Measurements from ENCODE around the gene TREM2. TPM values are rescaled to one million over a fixed set of nuclear protein-coding genes. Genes with fewer than 3 reads are reported as not detected.
"Not testable (repeated sequence)": the region's sequence is repeated elsewhere in the genome, so short reads cannot be mapped to it uniquely, and the experiment has no call there.

TREM2 gene
- total RNA-seq, 1 donor from 2014 or later, result 11.6 TPM

- no peak for DNase-seq (ENCODE audit: low spot score)
Observed at GRCh38 chr6:41155132-41155805, 7.6 kb downstream of the TREM2 start.

DNA sequence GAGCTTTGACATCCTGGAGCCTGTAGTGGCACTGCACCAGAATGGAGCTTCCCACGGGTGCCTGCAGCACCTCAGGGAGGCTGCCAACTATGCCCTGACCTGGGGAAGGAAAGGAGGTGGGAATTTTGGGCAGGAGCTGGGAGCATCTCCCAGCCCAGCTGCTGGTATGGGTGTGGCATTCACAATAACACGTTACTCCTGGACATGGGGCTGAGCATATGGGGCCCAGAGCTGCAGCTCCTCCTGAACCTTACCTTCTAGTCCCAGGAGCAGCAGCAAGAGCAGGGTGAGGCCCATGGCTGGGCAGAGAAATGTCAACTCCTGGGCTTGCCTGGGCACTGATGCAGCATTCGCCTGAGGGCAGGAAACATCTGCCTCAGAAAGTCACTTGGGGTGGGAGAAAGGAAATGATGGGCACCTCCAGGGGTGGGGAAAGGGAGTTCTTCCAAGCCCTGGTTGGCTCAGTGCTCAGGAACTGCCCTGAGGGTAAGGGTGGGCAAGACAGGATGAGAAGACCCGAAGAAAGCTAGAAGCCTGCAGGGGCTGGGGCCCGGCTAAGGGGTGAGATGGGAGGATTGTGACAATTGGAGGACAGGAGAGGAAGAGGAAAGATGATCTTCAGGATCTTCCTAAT, 8.8 kb downstream of the TREM2 start, which contains the start of gene TREML1:
TSS of gene TREML1 (minus strand) at position 356 of the 634 bp plus-strand sequence. CDS start at position 297, 59 bp downstream.
- no peak for DNase-seq (ENCODE audit: low spot score)

DNA sequence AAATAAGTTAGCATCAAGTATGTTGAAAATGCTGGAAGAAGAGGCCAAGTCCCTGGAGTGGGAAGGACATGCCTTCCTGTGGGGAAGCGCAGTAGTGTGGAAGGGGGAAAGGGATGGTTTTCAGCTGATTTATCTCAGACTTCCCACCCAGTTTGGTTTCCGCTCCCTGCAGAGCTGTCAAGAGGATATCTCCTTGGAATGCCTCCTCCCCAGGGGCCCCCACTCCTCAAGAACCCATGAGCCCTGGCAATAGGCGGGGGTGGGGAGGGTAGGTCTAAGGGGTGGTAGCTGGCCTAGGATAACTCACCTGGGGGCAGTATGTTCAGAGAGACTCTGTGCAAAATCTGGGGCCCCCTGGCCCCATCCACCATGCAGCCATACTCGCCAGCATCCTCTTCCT, 9.5 kb downstream of the TREM2 start:
- no peak for DNase-seq (ENCODE audit: low spot score)

GRCh38 chr6:41150671-41151070, 12.2 kb downstream of the TREM2 start:
- DNase-seq (ENCODE audit: low spot score), result no peak

DNA sequence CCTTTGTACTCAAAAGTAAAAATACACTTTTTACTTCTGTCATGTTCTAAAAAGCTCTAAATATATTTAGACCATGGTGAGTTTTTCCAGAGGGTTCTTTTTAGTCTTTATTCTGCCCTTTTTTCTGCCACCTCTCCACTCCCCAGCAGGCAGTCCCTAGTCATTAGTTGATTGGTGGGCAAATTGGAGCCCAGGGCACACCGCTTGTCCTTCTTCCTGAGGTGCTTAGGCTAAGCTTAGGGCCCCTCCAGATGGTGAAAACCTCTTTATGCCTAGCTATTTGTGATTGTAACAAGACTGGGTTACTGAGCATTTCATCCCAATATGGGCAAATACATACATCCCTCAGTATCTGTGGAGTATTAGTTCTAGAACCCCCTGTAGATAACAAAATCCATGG, 15.0 kb downstream of the TREM2 start:
- no peak for DNase-seq (ENCODE audit: low spot score)

DNA sequence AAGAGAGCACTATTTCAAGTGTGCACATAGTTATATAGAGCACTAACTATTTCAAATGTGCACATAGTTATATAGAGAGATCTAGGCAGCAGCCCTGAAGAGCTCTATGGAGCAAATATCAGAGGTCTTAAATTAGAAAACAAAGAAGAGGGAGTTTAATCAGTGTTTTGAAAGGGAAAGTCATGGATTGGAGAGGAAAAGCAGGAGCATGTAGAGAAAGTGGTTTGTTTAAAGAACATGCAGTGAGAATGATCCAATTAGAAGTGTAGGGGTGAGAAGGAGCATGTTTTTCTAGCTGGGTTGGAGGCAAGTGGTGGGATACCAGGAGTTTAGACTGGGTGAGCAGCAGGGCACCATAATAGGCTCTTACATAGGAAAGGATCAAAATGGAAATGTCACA, 26.0 kb downstream of the TREM2 start:
- no peak for DNase-seq (ENCODE audit: low spot score)

GRCh38 chr6:41135062-41135832, 27.7 kb downstream of the TREM2 start:
- no peak for DNase-seq (ENCODE audit: low spot score)

DNA sequence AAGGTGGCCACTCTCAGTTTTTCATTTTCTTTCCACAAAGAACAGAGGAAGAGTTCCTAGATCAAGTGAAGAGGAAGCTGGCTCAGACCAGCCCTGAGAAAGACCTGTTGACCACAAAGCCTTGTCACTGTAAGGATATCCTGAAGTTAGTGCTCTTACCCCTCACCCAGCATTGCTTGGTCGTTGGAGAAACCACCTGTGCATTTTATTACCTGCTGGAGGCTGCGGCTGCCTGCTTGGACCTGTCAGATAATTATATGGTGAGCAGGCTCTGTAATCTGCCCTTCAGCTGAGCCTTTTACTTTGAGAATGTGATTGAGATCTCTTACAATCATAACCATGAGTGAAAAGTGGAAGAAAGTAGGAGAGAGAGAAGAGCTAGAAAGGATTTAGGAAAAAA, 30.7 kb downstream of the TREM2 start:
- DNase-seq (ENCODE audit: low spot score), result no peak

DNA sequence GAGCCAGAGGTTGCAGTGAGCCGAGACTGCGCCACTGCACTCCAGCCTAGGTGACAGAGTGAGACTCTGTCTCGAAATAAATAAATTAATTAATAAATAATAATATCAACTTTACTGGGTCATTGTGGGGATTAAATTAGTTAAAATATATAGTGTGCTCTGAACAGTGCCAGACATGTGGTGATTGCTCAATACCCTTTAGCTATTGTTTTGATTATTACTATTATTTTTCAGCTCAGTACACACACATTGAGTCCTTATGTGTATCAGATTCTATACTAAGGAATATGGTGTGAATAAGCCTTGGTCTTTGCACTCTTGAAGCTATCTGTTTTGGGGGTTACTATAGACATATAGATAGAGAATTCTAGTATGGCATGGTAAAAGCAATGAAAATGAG, 37.6 kb downstream of the TREM2 start:
- no peak for DNase-seq (ENCODE audit: low spot score)

DNA sequence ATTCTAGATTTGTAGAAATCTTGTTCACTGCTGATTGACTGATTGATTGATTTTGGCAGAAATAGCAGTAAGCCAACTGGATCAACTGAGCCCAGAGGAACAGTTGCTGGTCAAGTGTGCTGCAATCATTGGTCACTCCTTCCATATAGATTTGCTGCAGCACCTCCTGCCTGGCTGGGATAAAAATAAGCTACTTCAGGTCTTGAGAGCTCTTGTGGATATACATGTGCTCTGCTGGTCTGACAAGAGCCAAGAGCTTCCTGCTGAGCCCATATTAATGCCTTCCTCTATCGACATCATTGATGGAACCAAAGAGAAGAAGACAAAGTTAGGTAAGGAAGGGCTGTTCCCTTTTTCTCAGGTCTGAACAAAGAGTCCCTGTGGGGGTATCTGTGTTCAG, 40.0 kb downstream of the TREM2 start:
- no peak for DNase-seq (ENCODE audit: low spot score)

DNA sequence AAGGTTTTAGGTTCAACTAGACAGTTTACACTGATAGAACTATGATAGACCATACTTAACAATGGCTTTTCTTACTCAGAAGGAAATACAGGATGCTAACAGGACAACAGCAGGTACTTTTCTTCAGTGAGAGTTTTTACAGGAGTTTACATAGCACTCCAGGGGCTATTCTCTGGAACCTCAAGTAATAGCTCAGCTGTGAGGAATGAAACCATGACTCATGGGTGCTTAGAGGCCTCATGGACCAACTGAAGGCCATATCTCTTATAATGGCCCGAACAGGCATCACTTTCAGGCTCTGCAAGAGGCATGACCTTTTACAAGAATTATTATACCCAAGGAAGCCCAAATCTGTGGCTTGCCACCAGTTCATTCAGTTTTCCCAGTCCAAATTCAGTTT, 40.5 kb downstream of the TREM2 start:
- DNase-seq (ENCODE audit: low spot score), result no peak

DNA sequence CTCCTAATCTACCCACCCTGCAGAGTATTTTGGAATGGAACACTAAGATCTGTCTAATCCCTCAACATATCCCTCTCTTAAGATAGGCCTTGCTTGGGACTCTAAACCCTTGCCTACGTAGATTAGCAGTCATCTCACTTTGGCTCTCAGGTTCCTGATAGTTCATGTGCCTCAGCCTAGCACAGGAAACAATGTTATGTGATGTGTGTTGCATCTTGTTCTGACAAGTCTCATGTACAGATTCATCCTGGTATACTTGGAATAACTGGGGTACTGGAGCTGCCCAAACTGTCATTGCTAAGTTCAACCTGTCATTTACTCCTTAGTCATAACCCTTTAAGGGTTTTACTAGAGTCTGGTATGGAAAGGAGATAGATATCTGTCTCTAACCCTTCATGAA, 42.9 kb downstream of the TREM2 start:
- no peak for DNase-seq (ENCODE audit: low spot score)

GRCh38 chr6:41119508-41119907, 43.4 kb downstream of the TREM2 start:
- DNase-seq (ENCODE audit: low spot score), result no peak

DNA sequence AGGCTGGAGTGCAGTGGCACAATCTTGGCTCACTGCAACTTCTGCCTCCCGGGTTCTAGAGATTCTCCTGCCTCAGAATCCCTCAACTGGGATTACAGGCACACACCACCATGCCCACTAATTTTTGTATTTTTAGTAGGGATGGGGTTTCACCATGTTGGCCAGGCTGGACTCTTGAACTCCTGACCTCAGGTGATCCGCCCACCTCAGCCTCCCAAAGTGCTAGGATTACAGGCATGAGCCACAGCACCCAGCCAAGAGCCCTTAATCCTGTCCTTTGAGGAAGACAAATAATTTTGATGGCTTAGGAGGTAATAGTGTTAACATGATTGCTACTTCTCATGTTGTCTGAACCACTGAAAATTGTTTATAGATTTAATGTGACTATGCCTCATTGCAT, 47.9 kb downstream of the TREM2 start:
- not testable (repeated sequence) for DNase-seq (ENCODE audit: low spot score)

- DNase-seq (ENCODE audit: low spot score), result peak; percentile 32
Observed at GRCh38 chr6:41111017-41111416, 51.9 kb downstream of the TREM2 start.

Other genes starting within 250 kb of the TREM2 start
- gene UNC5CL, start 123.9 kb downstream of the TREM2 start, total RNA-seq (ENCODE audit: insufficient read depth, low replicate concordance), result not detected
- gene TSPO2, start 120.6 kb downstream of the TREM2 start, total RNA-seq (ENCODE audit: insufficient read depth, low replicate concordance), result not detected
- gene APOBEC2, start 109.9 kb downstream of the TREM2 start, total RNA-seq (ENCODE audit: insufficient read depth, low replicate concordance), result 1.2 TPM
- 30.3 TPM for gene OARD1, start 90.8 kb downstream of the TREM2 start, total RNA-seq (ENCODE audit: insufficient read depth, low replicate concordance)
- gene NFYA, start 90.1 kb downstream of the TREM2 start, total RNA-seq (ENCODE audit: insufficient read depth, low replicate concordance), result 15.9 TPM
- gene TREML1, start 8.8 kb downstream of the TREM2 start, total RNA-seq (ENCODE audit: insufficient read depth, low replicate concordance), result 5.1 TPM
- gene TREML2, start 38.0 kb upstream of the TREM2 start, total RNA-seq (ENCODE audit: insufficient read depth, low replicate concordance), result 0.72 TPM
- gene TREML4, start 65.2 kb upstream of the TREM2 start, total RNA-seq (ENCODE audit: insufficient read depth, low replicate concordance), result 0.48 TPM
- 1.7 TPM for gene TREM1, start 123.6 kb upstream of the TREM2 start, total RNA-seq (ENCODE audit: insufficient read depth, low replicate concordance)
- not detected for gene NCR2, start 172.5 kb upstream of the TREM2 start, total RNA-seq (ENCODE audit: insufficient read depth, low replicate concordance)

Measured in umbilical cord (tissue), 2 donors.